GM12878 (cell line): Measurements from ENCODE around the gene IGF1R. TPM values are rescaled to one million over a fixed set of nuclear protein-coding genes. Genes with fewer than 3 reads are reported as not detected.

Experiments
- CHD1 ChIP-seq: IDR thresholded peaks from 2 replicates; pipeline ENCODE4 v1.6.1; 2012; ENCODE audit warnings: low read depth, low read length, improper control_type of control experiment
- CHD2 ChIP-seq: IDR thresholded peaks from 2 replicates; pipeline ENCODE4 v1.6.1; 2011; ENCODE audit warnings: low read depth, low read length, improper control_type of control experiment, borderline replicate concordance
- GABPA ChIP-seq: IDR thresholded peaks from 2 replicates; pipeline ENCODE4 v1.6.1; 2014; ENCODE audit warnings: antibody characterized with exemption, low read depth, mild to moderate bottlenecking, inconsistent platforms
- IKZF1 ChIP-seq: fragments of 450-650 bp; conservative IDR thresholded peaks from 2 replicates; pipeline ENCODE4 v1.6.1; 2017; ENCODE audit warnings: antibody characterized with exemption, mild to moderate bottlenecking
- NR2F1 ChIP-seq: fragments of 450-650 bp; conservative IDR thresholded peaks from 2 replicates; pipeline ENCODE4 v1.6.1; 2017; ENCODE audit warnings: mild to moderate bottlenecking
- SP1 ChIP-seq: IDR thresholded peaks from one replicate; pipeline ENCODE4 v1.6.1; 2011; ENCODE audit warnings: low read depth, low read length
- SRF ChIP-seq, 2 experiments: IDR thresholded peaks; 2 replicates each; pipeline ENCODE4 v1.6.1; 2011; ENCODE audit warnings: low read depth in 2 of 2, low read length in 2 of 2, mild to moderate bottlenecking in 1 of 2, moderate library complexity in 1 of 2
- WRNIP1 ChIP-seq: IDR thresholded peaks from 2 replicates; pipeline ENCODE4 v1.6.1; 2011; ENCODE audit warnings: low read depth, low read length, improper control_type of control experiment, borderline replicate concordance
- ZBED1 ChIP-seq: IDR thresholded peaks from 2 replicates; pipeline ENCODE4 v1.6.1; 2016; ENCODE audit warnings: borderline replicate concordance
- polyA plus RNA-seq, 11 experiments: library from polyadenylated mRNA; depleted of rRNA in 4 of 11; unstranded in 6 of 11; stranded (reverse) in 5 of 11; fragments of >200 nt; fragmentation: Nextera tagmentation in 4 of 11; fragmentation: Illumina TruSeq in 1 of 11; extraction: Ambion mirVana in 4 of 11; extraction: Trizol in 1 of 11; gene quantifications; 1 replicate in 1 of 11; 2 replicates in 10 of 11; pipeline versions ENCODE4 v1.2.1 to v1.2.3, GENCODE V29; 2011 to 2016; ENCODE audit warnings: inconsistent platforms in 2 of 11, missing spikeins in 2 of 11, low read depth in 1 of 11
- total RNA-seq, 4 experiments: library from RNA; depleted of rRNA in 3 of 4; stranded (reverse); fragments of >200 nt in 3 of 4; fragmentation: Illumina TruSeq in 1 of 4; extraction: Trizol in 1 of 4; gene quantifications; 2 replicates each; pipeline versions ENCODE4 v1.2.1 to v1.2.3, GENCODE V29; 2013 to 2021
- TF ChIP-seq, protein P1 (sequence below): fragments of 450-650 bp; IDR thresholded peaks from 2 replicates; pipeline ENCODE4 v1.6.1; 2016; ENCODE audit warnings: mild to moderate bottlenecking, moderate library complexity, borderline replicate concordance
- TF ChIP-seq, protein P2 (sequence below): IDR thresholded peaks from 2 replicates; pipeline ENCODE4 v1.6.1; 2012; ENCODE audit warnings: low read depth, low read length, improper control_type of control experiment
- TF ChIP-seq, protein P3 (sequence below): IDR thresholded peaks from 2 replicates; pipeline ENCODE4 v1.6.1; 2011; ENCODE audit warnings: low read depth, low read length, improper control_type of control experiment, borderline replicate concordance
- TF ChIP-seq, protein P4 (sequence below): fragments of 450-650 bp; IDR thresholded peaks from 2 replicates; pipeline ENCODE4 v1.6.1; 2017; ENCODE audit warnings: mild to moderate bottlenecking, moderate library complexity
- TF ChIP-seq, protein P5 (sequence below): fragments of 450-650 bp; IDR thresholded peaks from 2 replicates; pipeline ENCODE4 v1.6.1; 2016; ENCODE audit warnings: mild to moderate bottlenecking

The IGF1R gene
- total and polyA plus RNA-seq, 10 of the 15 experiments (the other 5 are each of a cell fraction or from before 2014, with no cell fraction given): 0.03 to 2.7 (median 0.66) TPM

DNA sequence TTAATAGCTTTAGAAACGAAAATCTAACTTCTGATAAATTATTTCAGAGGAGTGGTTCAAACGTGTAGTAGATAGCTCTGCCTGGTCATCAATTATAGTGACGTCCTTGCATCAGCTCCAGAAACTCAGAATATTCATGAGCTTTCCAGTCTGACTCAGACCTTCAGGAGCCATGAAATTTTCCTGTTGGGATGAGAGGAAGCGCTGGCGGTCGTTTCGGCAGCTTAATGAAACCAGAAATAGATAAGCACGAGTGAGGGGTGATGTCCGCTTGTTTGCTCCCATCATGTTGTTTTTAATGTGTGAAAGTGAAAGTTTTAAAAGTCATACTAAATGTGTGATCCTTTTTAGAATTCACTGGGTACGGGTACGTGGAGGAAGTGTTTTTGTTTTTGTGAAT, 218.2 kb downstream of the IGF1R start (continued):
- TF ChIP-seq, protein P1, sequence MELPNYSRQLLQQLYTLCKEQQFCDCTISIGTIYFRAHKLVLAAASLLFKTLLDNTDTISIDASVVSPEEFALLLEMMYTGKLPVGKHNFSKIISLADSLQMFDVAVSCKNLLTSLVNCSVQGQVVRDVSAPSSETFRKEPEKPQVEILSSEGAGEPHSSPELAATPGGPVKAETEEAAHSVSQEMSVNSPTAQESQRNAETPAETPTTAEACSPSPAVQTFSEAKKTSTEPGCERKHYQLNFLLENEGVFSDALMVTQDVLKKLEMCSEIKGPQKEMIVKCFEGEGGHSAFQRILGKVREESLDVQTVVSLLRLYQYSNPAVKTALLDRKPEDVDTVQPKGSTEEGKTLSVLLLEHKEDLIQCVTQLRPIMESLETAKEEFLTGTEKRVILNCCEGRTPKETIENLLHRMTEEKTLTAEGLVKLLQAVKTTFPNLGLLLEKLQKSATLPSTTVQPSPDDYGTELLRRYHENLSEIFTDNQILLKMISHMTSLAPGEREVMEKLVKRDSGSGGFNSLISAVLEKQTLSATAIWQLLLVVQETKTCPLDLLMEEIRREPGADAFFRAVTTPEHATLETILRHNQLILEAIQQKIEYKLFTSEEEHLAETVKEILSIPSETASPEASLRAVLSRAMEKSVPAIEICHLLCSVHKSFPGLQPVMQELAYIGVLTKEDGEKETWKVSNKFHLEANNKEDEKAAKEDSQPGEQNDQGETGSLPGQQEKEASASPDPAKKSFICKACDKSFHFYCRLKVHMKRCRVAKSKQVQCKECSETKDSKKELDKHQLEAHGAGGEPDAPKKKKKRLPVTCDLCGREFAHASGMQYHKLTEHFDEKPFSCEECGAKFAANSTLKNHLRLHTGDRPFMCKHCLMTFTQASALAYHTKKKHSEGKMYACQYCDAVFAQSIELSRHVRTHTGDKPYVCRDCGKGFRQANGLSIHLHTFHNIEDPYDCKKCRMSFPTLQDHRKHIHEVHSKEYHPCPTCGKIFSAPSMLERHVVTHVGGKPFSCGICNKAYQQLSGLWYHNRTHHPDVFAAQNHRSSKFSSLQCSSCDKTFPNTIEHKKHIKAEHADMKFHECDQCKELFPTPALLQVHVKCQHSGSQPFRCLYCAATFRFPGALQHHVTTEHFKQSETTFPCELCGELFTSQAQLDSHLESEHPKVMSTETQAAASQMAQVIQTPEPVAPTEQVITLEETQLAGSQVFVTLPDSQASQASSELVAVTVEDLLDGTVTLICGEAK: no peak
- TF ChIP-seq ZBED1 (no peak), GABPA (no peak), IKZF1 (no peak), CHD1 (no peak), WRNIP1 (no peak), SRF (IDR thresholded peaks at IDR 0.05; ENCODE audit: low read depth in 2 of 2, low read length in 2 of 2) (no peak), SP1 (no peak), NR2F1 (no peak), CHD2 (no peak)
- TF ChIP-seq, protein P2, sequence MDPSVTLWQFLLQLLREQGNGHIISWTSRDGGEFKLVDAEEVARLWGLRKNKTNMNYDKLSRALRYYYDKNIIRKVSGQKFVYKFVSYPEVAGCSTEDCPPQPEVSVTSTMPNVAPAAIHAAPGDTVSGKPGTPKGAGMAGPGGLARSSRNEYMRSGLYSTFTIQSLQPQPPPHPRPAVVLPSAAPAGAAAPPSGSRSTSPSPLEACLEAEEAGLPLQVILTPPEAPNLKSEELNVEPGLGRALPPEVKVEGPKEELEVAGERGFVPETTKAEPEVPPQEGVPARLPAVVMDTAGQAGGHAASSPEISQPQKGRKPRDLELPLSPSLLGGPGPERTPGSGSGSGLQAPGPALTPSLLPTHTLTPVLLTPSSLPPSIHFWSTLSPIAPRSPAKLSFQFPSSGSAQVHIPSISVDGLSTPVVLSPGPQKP: no peak
- TF ChIP-seq, protein P3, sequence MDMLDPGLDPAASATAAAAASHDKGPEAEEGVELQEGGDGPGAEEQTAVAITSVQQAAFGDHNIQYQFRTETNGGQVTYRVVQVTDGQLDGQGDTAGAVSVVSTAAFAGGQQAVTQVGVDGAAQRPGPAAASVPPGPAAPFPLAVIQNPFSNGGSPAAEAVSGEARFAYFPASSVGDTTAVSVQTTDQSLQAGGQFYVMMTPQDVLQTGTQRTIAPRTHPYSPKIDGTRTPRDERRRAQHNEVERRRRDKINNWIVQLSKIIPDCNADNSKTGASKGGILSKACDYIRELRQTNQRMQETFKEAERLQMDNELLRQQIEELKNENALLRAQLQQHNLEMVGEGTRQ: no peak
- TF ChIP-seq, protein P4, sequence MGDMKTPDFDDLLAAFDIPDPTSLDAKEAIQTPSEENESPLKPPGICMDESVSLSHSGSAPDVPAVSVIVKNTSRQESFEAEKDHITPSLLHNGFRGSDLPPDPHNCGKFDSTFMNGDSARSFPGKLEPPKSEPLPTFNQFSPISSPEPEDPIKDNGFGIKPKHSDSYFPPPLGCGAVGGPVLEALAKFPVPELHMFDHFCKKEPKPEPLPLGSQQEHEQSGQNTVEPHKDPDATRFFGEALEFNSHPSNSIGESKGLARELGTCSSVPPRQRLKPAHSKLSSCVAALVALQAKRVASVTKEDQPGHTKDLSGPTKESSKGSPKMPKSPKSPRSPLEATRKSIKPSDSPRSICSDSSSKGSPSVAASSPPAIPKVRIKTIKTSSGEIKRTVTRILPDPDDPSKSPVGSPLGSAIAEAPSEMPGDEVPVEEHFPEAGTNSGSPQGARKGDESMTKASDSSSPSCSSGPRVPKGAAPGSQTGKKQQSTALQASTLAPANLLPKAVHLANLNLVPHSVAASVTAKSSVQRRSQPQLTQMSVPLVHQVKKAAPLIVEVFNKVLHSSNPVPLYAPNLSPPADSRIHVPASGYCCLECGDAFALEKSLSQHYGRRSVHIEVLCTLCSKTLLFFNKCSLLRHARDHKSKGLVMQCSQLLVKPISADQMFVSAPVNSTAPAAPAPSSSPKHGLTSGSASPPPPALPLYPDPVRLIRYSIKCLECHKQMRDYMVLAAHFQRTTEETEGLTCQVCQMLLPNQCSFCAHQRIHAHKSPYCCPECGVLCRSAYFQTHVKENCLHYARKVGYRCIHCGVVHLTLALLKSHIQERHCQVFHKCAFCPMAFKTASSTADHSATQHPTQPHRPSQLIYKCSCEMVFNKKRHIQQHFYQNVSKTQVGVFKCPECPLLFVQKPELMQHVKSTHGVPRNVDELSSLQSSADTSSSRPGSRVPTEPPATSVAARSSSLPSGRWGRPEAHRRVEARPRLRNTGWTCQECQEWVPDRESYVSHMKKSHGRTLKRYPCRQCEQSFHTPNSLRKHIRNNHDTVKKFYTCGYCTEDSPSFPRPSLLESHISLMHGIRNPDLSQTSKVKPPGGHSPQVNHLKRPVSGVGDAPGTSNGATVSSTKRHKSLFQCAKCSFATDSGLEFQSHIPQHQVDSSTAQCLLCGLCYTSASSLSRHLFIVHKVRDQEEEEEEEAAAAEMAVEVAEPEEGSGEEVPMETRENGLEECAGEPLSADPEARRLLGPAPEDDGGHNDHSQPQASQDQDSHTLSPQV: no peak
- TF ChIP-seq, protein P5, sequence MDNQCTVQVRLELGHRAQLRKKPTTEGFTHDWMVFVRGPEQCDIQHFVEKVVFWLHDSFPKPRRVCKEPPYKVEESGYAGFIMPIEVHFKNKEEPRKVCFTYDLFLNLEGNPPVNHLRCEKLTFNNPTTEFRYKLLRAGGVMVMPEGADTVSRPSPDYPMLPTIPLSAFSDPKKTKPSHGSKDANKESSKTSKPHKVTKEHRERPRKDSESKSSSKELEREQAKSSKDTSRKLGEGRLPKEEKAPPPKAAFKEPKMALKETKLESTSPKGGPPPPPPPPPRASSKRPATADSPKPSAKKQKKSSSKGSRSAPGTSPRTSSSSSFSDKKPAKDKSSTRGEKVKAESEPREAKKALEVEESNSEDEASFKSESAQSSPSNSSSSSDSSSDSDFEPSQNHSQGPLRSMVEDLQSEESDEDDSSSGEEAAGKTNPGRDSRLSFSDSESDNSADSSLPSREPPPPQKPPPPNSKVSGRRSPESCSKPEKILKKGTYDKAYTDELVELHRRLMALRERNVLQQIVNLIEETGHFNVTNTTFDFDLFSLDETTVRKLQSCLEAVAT: no peak
